Measurements from ENCODE around the gene SLC29A4. TPM values are rescaled to one million over a fixed set of nuclear protein-coding genes. Genes with fewer than 3 reads are reported as not detected.
"Not testable (repeated sequence)": the region's sequence is repeated elsewhere in the genome, so short reads cannot be mapped to it uniquely, and the experiment has no call there.

SLC29A4 gene
- total and polyA plus RNA-seq, 2 of the 13 experiments (the other 11 are each of a cell fraction or from before 2014, with no cell fraction given) = 29.7 to 31.7 TPM

GRCh38 chr7:5266191-5267028 is 16.3 kb upstream of the SLC29A4 start:
- Histone ChIP-seq H4K20me1 (ENCODE audit: insufficient read depth, low read length) (no peaks in the 10 kb centered on the region), H3K4me3 (replicated peaks in 1 of 3; ENCODE audit: insufficient read depth in 1 of 3, low read depth in 2 of 3, low read length in 3 of 3) (no peak overlapping the region), H3K9me3 (ENCODE audit: low read length) (no peaks in the 10 kb centered on the region), H3K4me1 (ENCODE audit: insufficient read depth, low read length) (peaks cover 7% of the 10 kb centered on the region; the same call in 1 of the 2 replicates), H3K79me2 (ENCODE audit: insufficient read depth, low read length) (no peaks in the 10 kb centered on the region), H2AFZ (ENCODE audit: low read length) (no peak overlapping the region), H3K4me2 (ENCODE audit: low read depth, low read length) (no peak overlapping the region), H3K27me3 (ENCODE audit: control insufficient read depth in 1 of 2, insufficient read depth in 2 of 2, low read length in 2 of 2) (peaks cover 0 to 11% of the 10 kb centered on the region in 2 experiments; a peak in 2 of 5 replicates), H3K9ac (ENCODE audit: insufficient read depth, low read depth, low read length) (no peak overlapping the region), H3K27ac (ENCODE audit: extremely low read length, insufficient read depth, low read length) (no peak overlapping the region), H3K36me3 (replicated peaks in 1 of 2; ENCODE audit: control insufficient read depth in 1 of 2, insufficient read depth in 2 of 2, low read length in 2 of 2) (no peaks in the 10 kb centered on the region)
- POLR2A ChIA-PET = no interaction called here
- intact Hi-C loops (cut with micrococcal nuclease; ENCODE audit: unreplicated experiment) (no loop called here), in situ Hi-C loops (cut with HindIII; ENCODE audit: extremely low pct_ligation_motif_present, low pct_unique_long_range_greater_than_20kb) (no loop called here)
- FAIRE-seq = no peak
- CTCF ChIA-PET (ENCODE audit: low intra/inter-chr PET ratio, low total read pairs) = no interaction called here
- ATAC-seq = no peak
- DNase-seq (ENCODE audit: low spot score) = no peak
- TF ChIP-seq GMEB1 (CRISPR knock-in tag; IDR thresholded peaks at IDR 0.05; ENCODE audit: borderline replicate concordance) = no peak
- no peak for TF ChIP-seq CBFB (CRISPR knock-in tag; IDR thresholded peaks at IDR 0.05)
- TF ChIP-seq CREB1 (IDR thresholded peaks at IDR 0.05) = peak; percentile 93
- TF ChIP-seq CREB1 (CRISPR knock-in tag; IDR thresholded peaks at IDR 0.05) = no peak
- TF ChIP-seq ZNF282 (IDR thresholded peaks at IDR 0.05; ENCODE audit: partially characterized antibody) = no peak
- TF ChIP-seq ZNF549 (CRISPR knock-in tag; IDR thresholded peaks at IDR 0.05) = no peak
- peak; percentile 96 for TF ChIP-seq ATF7 (IDR thresholded peaks at IDR 0.05)
- no peak for TF ChIP-seq ATF7 (CRISPR knock-in tag; IDR thresholded peaks at IDR 0.05)
- TF ChIP-seq ZNF639 (CRISPR knock-in tag; conservative IDR thresholded peaks at IDR 0.05) = no peak
- TF ChIP-seq ZBTB7A (CRISPR knock-in tag; IDR thresholded peaks at IDR 0.05) = no peak
- 31% methylated on average over 18 of the region's 20 CpGs for WGBS (ENCODE audit: low lambda C conversion rate)
- no TSS peak for BruUV-seq (replicated peaks)

GRCh38 chr7:5267829-5268228 is 14.9 kb upstream of the SLC29A4 start:
- H3K36me3 ChIP-seq (replicated peaks in 1 of 2; ENCODE audit: control insufficient read depth in 1 of 2, insufficient read depth in 2 of 2, low read length in 2 of 2); in situ Hi-C loops (cut with HindIII; ENCODE audit: extremely low pct_ligation_motif_present, low pct_unique_long_range_greater_than_20kb); H3K9ac ChIP-seq (ENCODE audit: insufficient read depth, low read depth, low read length); DNase-seq (ENCODE audit: low spot score); intact Hi-C loops (cut with micrococcal nuclease; ENCODE audit: unreplicated experiment); FAIRE-seq; ATAC-seq; BruUV-seq (replicated peaks); H3K79me2 ChIP-seq (ENCODE audit: insufficient read depth, low read length); H3K27ac ChIP-seq (ENCODE audit: extremely low read length, insufficient read depth, low read length); POLR2A ChIA-PET; H3K27me3 ChIP-seq (ENCODE audit: control insufficient read depth in 1 of 2, insufficient read depth in 2 of 2, low read length in 2 of 2); H3K4me3 ChIP-seq (replicated peaks in 1 of 3; ENCODE audit: insufficient read depth in 1 of 3, low read depth in 2 of 3, low read length in 3 of 3); H4K20me1 ChIP-seq (ENCODE audit: insufficient read depth, low read length); H3K9me3 ChIP-seq (ENCODE audit: low read length); CTCF ChIA-PET (ENCODE audit: low intra/inter-chr PET ratio, low total read pairs); H2AFZ ChIP-seq (ENCODE audit: low read length); H3K4me2 ChIP-seq (ENCODE audit: low read depth, low read length); H3K4me1 ChIP-seq (ENCODE audit: insufficient read depth, low read length): not testable (repeated sequence)
- 62% methylated on average over 8 of the region's 8 CpGs for WGBS (ENCODE audit: low lambda C conversion rate)
